Spinal cord (tissue), 10 donors: ENCODE measurements around the gene THADA. TPM values are rescaled to one million over a fixed set of nuclear protein-coding genes. Genes with fewer than 3 reads are reported as not detected.

Experiments
- DNase-seq, 6 donors: peaks; one replicate each; pipeline versions ENCODE4 v3.0.0 to v3.0.0-alpha.2; 2013 to 2015; ENCODE audit warnings: low spot score in 6 of 6, low read depth in 4 of 6
- H3K27ac ChIP-seq: one replicate; pipeline ENCODE4 v1.5.1; 2013; ENCODE audit warnings: low read depth, low read length, control low read depth
- H3K27me3 ChIP-seq: one replicate; pipeline ENCODE4 v1.6.1; 2013; ENCODE audit warnings: low read length; ENCODE audit not compliant: control insufficient read depth, insufficient read depth
- H3K36me3 ChIP-seq: one replicate; pipeline ENCODE4 v1.6.1; 2013; ENCODE audit warnings: low read length; ENCODE audit not compliant: control insufficient read depth, insufficient read depth
- H3K4me1 ChIP-seq: one replicate; pipeline ENCODE4 v1.6.1; 2013; ENCODE audit warnings: low read length; ENCODE audit not compliant: control insufficient read depth, insufficient read depth
- H3K4me3 ChIP-seq: one replicate; pipeline ENCODE4 v1.5.1; 2013; ENCODE audit warnings: low read depth, low read length, control low read depth
- H3K9me3 ChIP-seq: one replicate; pipeline ENCODE4 v1.6.1; 2013; ENCODE audit warnings: low read length; ENCODE audit not compliant: control insufficient read depth, insufficient read depth
- WGBS: methylation state at CpG from one replicate; pipeline ENCODE4 v1.1.5; 2013; ENCODE audit warnings: missing lambda C conversion rate; ENCODE audit not compliant: insufficient coverage; 5-methylcytosine and 5-hydroxymethylcytosine counted together
- polyA plus RNA-seq, 2 donors: library from polyadenylated mRNA; unstranded; fragments of 120-200 nt; gene quantifications; one replicate each; pipeline ENCODE4 v1.2.1, GENCODE V29; 2013; ENCODE audit not compliant: insufficient read length in 2 of 2
- total RNA-seq, 2 donors: library from RNA; depleted of rRNA in 1 of 2; stranded (reverse); fragments of 120-200 nt in 1 of 2; fragments of >200 nt in 1 of 2; gene quantifications; one replicate each; pipeline versions ENCODE4 v1.2.3 to v1.2.4, GENCODE V29; 2013 to 2014
- donor health status: healthy.

Gene THADA
- total and polyA plus RNA-seq, 4 donors, result 16.5 to 44.8 (median 21.5) TPM

- Histone ChIP-seq H3K27me3 (no peaks in the 10 kb centered on the region), H3K4me3 (no peak overlapping the region), H3K27ac (peak overlapping the region; percentile 50), H3K4me1 (no peaks in the 10 kb centered on the region), H3K9me3 (no peaks in the 10 kb centered on the region), H3K36me3 (no peaks in the 10 kb centered on the region)
- 71% methylated on average over 1 of the region's 2 CpGs for WGBS
- DNase-seq, result no peak
These were observed 150.1 kb downstream of the THADA start for GRCh38 chr2:43445781-43446180.

GRCh38 chr2:43444989-43445645, 150.7 kb downstream of the THADA start:
- WGBS, result 60% methylated on average over 10 of the region's 10 CpGs

GRCh38 chr2:43443282-43443681, 152.6 kb downstream of the THADA start:
- H3K4me1 ChIP-seq, result no peaks in the 10 kb centered on the region
- H3K27me3 ChIP-seq, result no peaks in the 10 kb centered on the region
- H3K9me3 ChIP-seq, result no peaks in the 10 kb centered on the region
- H3K36me3 ChIP-seq, result no peaks in the 10 kb centered on the region
- no peak overlapping the region for H3K4me3 ChIP-seq
- 65% methylated on average over 3 of the region's 4 CpGs for WGBS
- no peak for DNase-seq
- no peak overlapping the region for H3K27ac ChIP-seq

More at GRCh38 chr2:43444989-43445645, 150.7 kb downstream of the THADA start:
- H3K36me3 ChIP-seq, result no peaks in the 10 kb centered on the region
- peak overlapping the region; percentile 50 for H3K27ac ChIP-seq
- peak in 1 of 6 donors; percentile 33 for DNase-seq
- H3K27me3 ChIP-seq, result no peaks in the 10 kb centered on the region
- no peak overlapping the region for H3K4me3 ChIP-seq
- H3K4me1 ChIP-seq, result no peaks in the 10 kb centered on the region
- H3K9me3 ChIP-seq, result no peaks in the 10 kb centered on the region

GRCh38 chr2:43441195-43441594, 154.6 kb downstream of the THADA start:
- no CpG with 5 or more reads among the region's 1 CpG for WGBS
- Histone ChIP-seq H3K27ac (no peak overlapping the region), H3K36me3 (no peaks in the 10 kb centered on the region), H3K4me1 (no peaks in the 10 kb centered on the region), H3K27me3 (no peaks in the 10 kb centered on the region), H3K9me3 (no peaks in the 10 kb centered on the region), H3K4me3 (no peak overlapping the region)
- DNase-seq, result no peak

- Histone ChIP-seq H3K4me3 (no peak overlapping the region), H3K27ac (no peak overlapping the region), H3K9me3 (no peaks in the 10 kb centered on the region), H3K36me3 (no peaks in the 10 kb centered on the region), H3K4me1 (no peaks in the 10 kb centered on the region), H3K27me3 (no peaks in the 10 kb centered on the region)
- no peak for DNase-seq
- WGBS, result no CpG with 5 or more reads among the region's 7 CpGs
These were observed 156.8 kb downstream of the THADA start for GRCh38 chr2:43438858-43439655.

GRCh38 chr2:43438342-43438741, 157.5 kb downstream of the THADA start:
- Histone ChIP-seq H3K36me3 (no peaks in the 10 kb centered on the region), H3K27me3 (no peaks in the 10 kb centered on the region), H3K9me3 (no peaks in the 10 kb centered on the region), H3K4me1 (no peaks in the 10 kb centered on the region), H3K4me3 (no peak overlapping the region), H3K27ac (no peak overlapping the region)
- no peak for DNase-seq
- no CpG with 5 or more reads among the region's 3 CpGs for WGBS

GRCh38 chr2:43437363-43437762, 158.5 kb downstream of the THADA start:
- WGBS, result 100% methylated on average over 1 of the region's 2 CpGs
- no peak for DNase-seq
- H3K36me3 ChIP-seq, result no peaks in the 10 kb centered on the region
- no peak overlapping the region for H3K27ac ChIP-seq
- no peaks in the 10 kb centered on the region for H3K9me3 ChIP-seq
- no peaks in the 10 kb centered on the region for H3K27me3 ChIP-seq
- H3K4me3 ChIP-seq, result no peak overlapping the region
- no peaks in the 10 kb centered on the region for H3K4me1 ChIP-seq

GRCh38 chr2:43436431-43436830, 159.4 kb downstream of the THADA start:
- no peaks in the 10 kb centered on the region for H3K36me3 ChIP-seq
- no peaks in the 10 kb centered on the region for H3K4me1 ChIP-seq
- H3K27ac ChIP-seq, result no peak overlapping the region
- no peak for DNase-seq
- H3K9me3 ChIP-seq, result no peaks in the 10 kb centered on the region
- H3K4me3 ChIP-seq, result no peak overlapping the region
- no CpG with 5 or more reads among the region's 1 CpG for WGBS
- H3K27me3 ChIP-seq, result no peaks in the 10 kb centered on the region

- H3K27me3 ChIP-seq, result no peaks in the 10 kb centered on the region
- no peak overlapping the region for H3K4me3 ChIP-seq
- no peak overlapping the region for H3K27ac ChIP-seq
- no peaks in the 10 kb centered on the region for H3K9me3 ChIP-seq
- peak in 1 of 6 donors; percentile 31 for DNase-seq
- no peaks in the 10 kb centered on the region for H3K4me1 ChIP-seq
- H3K36me3 ChIP-seq, result no peaks in the 10 kb centered on the region
These were observed 160.1 kb downstream of the THADA start for GRCh38 chr2:43435746-43436145.

GRCh38 chr2:43430489-43430888, 165.3 kb downstream of the THADA start:
- no peak overlapping the region for H3K4me3 ChIP-seq
- H3K9me3 ChIP-seq, result no peaks in the 10 kb centered on the region
- no peaks in the 10 kb centered on the region for H3K4me1 ChIP-seq
- 100% methylated on average over 1 of the region's 2 CpGs for WGBS
- no peak overlapping the region for H3K27ac ChIP-seq
- no peaks in the 10 kb centered on the region for H3K27me3 ChIP-seq
- no peaks in the 10 kb centered on the region for H3K36me3 ChIP-seq
- DNase-seq, result no peak
